Fibroblast of lung (primary cell): ENCODE data around the gene ANXA2. TPM values are rescaled to one million over a fixed set of nuclear protein-coding genes. Genes with fewer than 3 reads are reported as not detected.

Experiments used
- DNase-seq, 2 donors: peaks; one replicate each; pipeline versions ENCODE4 v3.0.0 to v3.0.0-alpha.2; 2010; ENCODE audit warnings: low read depth in 2 of 2
- H2AFZ ChIP-seq: 2 replicates; pipeline ENCODE4 v1.5.1; 2012; ENCODE audit warnings: low read length, control low read depth, inconsistent platforms
- H3K27ac ChIP-seq: 2 replicates; pipeline ENCODE4 v1.5.1; 2011; ENCODE audit warnings: low read length, control low read depth; ENCODE audit not compliant: insufficient read depth
- H3K27me3 ChIP-seq: 2 replicates; pipeline ENCODE4 v1.5.1; 2011; ENCODE audit warnings: mild to moderate bottlenecking, low read length; ENCODE audit not compliant: control insufficient read depth, insufficient read depth
- H3K36me3 ChIP-seq: 2 replicates; pipeline ENCODE4 v1.5.1; 2011; ENCODE audit warnings: low read length; ENCODE audit not compliant: control insufficient read depth, insufficient read depth
- H3K4me1 ChIP-seq: 2 replicates; pipeline ENCODE4 v1.5.1; 2011; ENCODE audit warnings: low read length; ENCODE audit not compliant: control insufficient read depth, insufficient read depth; ENCODE audit errors: extremely low read depth
- H3K4me2 ChIP-seq: 2 replicates; pipeline ENCODE4 v1.5.1; 2011; ENCODE audit warnings: low read length, control low read depth; ENCODE audit not compliant: insufficient read depth; ENCODE audit errors: extremely low read depth
- H3K4me3 ChIP-seq, 4 experiments: fragments of 200-600 bp in 1 of 4; sonication (generic) in 1 of 4; replicated peaks in 1 of 4; 2 replicates each; pipeline ENCODE4 v1.5.1; 2011 to 2016; ENCODE audit warnings: low read length in 4 of 4, low read depth in 3 of 4, mild to moderate bottlenecking in 3 of 4, control low read depth in 2 of 4, inconsistent platforms in 1 of 4, mixed read lengths in 1 of 4; ENCODE audit not compliant: insufficient read depth in 1 of 4; ENCODE audit errors: control extremely low read depth in 1 of 4
- H3K79me2 ChIP-seq: 2 replicates; pipeline ENCODE4 v1.5.1; 2012; ENCODE audit warnings: mild to moderate bottlenecking, low read length, inconsistent platforms; ENCODE audit not compliant: control insufficient read depth, insufficient read depth
- H3K9ac ChIP-seq: 2 replicates; pipeline ENCODE4 v1.5.1; 2011; ENCODE audit warnings: mild to moderate bottlenecking, low read length, control low read depth; ENCODE audit not compliant: insufficient read depth
- H3K9me3 ChIP-seq: 2 replicates; pipeline ENCODE4 v1.5.1; 2012; ENCODE audit warnings: low read depth, low read length; ENCODE audit not compliant: control insufficient read depth, insufficient read depth
- H4K20me1 ChIP-seq: 2 replicates; pipeline ENCODE4 v1.5.1; 2011; ENCODE audit warnings: low read length; ENCODE audit not compliant: control insufficient read depth, insufficient read depth; ENCODE audit errors: extremely low read depth
- CTCF ChIP-seq, 2 donors: IDR thresholded peaks in 1 of 2; conservative IDR thresholded peaks in 1 of 2; 1 replicate in 1 of 2; 2 replicates in 1 of 2; pipeline ENCODE4 v1.5.1; 2011 to 2012; ENCODE audit warnings: low read length in 2 of 2, control low read depth in 1 of 2, inconsistent platforms in 1 of 2, low read depth in 1 of 2, mild to moderate bottlenecking in 1 of 2
- EZH2 ChIP-seq: IDR thresholded peaks from 2 replicates; pipeline ENCODE4 v1.5.1; 2012; ENCODE audit warnings: low read length, control low read depth, mild to moderate bottlenecking; ENCODE audit errors: missing control alignments
- polyA plus RNA-seq, 2 donors: library from polyadenylated mRNA; depleted of rRNA in 1 of 2; stranded (reverse) in 1 of 2; unstranded in 1 of 2; fragments of >200 nt; gene quantifications; 2 replicates each; pipeline ENCODE4 v1.2.1, GENCODE V29; 2011 to 2012; ENCODE audit warnings: missing spikeins in 1 of 2
- total RNA-seq: library from RNA; depleted of rRNA; stranded (reverse); fragments of >200 nt; gene quantifications from 2 replicates; pipeline ENCODE4 v1.2.1, GENCODE V29; 2014

ANXA2 gene
- total and polyA plus RNA-seq, 2 donors (not counting 1 experiment from before 2014, with no cell fraction given) = 2,754 to 4,872 TPM

GRCh38 chr15:60325905-60326304 is 71.9 kb downstream of the ANXA2 start:
- Histone ChIP-seq H3K79me2 (no peaks in the 10 kb centered on the region), H4K20me1 (no peaks in the 10 kb centered on the region), H3K27ac (no peak overlapping the region), H3K27me3 (peaks cover 15% of the 10 kb centered on the region), H3K9ac (no peak overlapping the region), H3K4me2 (no peak overlapping the region), H3K9me3 (no peaks in the 10 kb centered on the region), H3K4me1 (no peaks in the 10 kb centered on the region), H3K36me3 (no peaks in the 10 kb centered on the region), H3K4me3 (no peak overlapping the region), H2AFZ (no peak overlapping the region)
- DNase-seq = no peak
- no peak for TF ChIP-seq EZH2
- TF ChIP-seq CTCF (conservative IDR thresholded peaks at IDR 0.05 in 1 of 2, IDR thresholded peaks at IDR 0.05 in 1 of 2; ENCODE audit: low read depth in 1 of 2, low read length in 2 of 2) = no peak

GRCh38 chr15:60324706-60325438 is 72.9 kb downstream of the ANXA2 start:
- peak in 1 of 2 donors; percentile 7 for DNase-seq
- Histone ChIP-seq H3K36me3 (no peaks in the 10 kb centered on the region), H4K20me1 (no peaks in the 10 kb centered on the region), H2AFZ (no peak overlapping the region), H3K79me2 (no peaks in the 10 kb centered on the region), H3K9me3 (no peaks in the 10 kb centered on the region), H3K4me1 (no peaks in the 10 kb centered on the region), H3K4me3 (no peak overlapping the region), H3K27me3 (peaks cover 19% of the 10 kb centered on the region), H3K27ac (no peak overlapping the region), H3K9ac (no peak overlapping the region), H3K4me2 (no peak overlapping the region)
- TF ChIP-seq CTCF (conservative IDR thresholded peaks at IDR 0.05 in 1 of 2, IDR thresholded peaks at IDR 0.05 in 1 of 2; ENCODE audit: low read depth in 1 of 2, low read length in 2 of 2) (no peak), EZH2 (no peak)

- Histone ChIP-seq H3K36me3 (no peaks in the 10 kb centered on the region), H3K27ac (no peak overlapping the region), H3K9ac (no peak overlapping the region), H3K4me1 (no peaks in the 10 kb centered on the region), H4K20me1 (no peaks in the 10 kb centered on the region), H3K79me2 (no peaks in the 10 kb centered on the region), H2AFZ (no peak overlapping the region), H3K4me2 (no peak overlapping the region), H3K4me3 (no peak overlapping the region), H3K27me3 (peaks cover 19% of the 10 kb centered on the region), H3K9me3 (no peaks in the 10 kb centered on the region)
- TF ChIP-seq CTCF (conservative IDR thresholded peaks at IDR 0.05 in 1 of 2, IDR thresholded peaks at IDR 0.05 in 1 of 2; ENCODE audit: low read depth in 1 of 2, low read length in 2 of 2) = no peak
- no peak for TF ChIP-seq EZH2
- no peak for DNase-seq
Observed at GRCh38 chr15:60323322-60323721, 74.5 kb downstream of the ANXA2 start.
